ENCODE measurements around the gene IL1RAPL1. TPM values are rescaled to one million over a fixed set of nuclear protein-coding genes. Genes with fewer than 3 reads are reported as not detected.

Gene IL1RAPL1
- total RNA-seq, 2 experiments from 2014 or later: not detected

- Mint-ChIP-seq H3K9me3 (peaks cover 1% of the 10 kb centered on the region), H3K27me3 (no peaks in the 10 kb centered on the region), H3K4me3 (no peak overlapping the region), H3K36me3 (ENCODE audit: low read depth) (no peaks in the 10 kb centered on the region), H3K27ac (no peak overlapping the region), H3K4me1 (ENCODE audit: low read depth) (no peaks in the 10 kb centered on the region)
- intact Hi-C loops (cut with micrococcal nuclease): no loop called here
- ChIA-PET CTCF (no interaction called here), POLR2A (no interaction called here)
- TF ChIP-seq, protein P1, sequence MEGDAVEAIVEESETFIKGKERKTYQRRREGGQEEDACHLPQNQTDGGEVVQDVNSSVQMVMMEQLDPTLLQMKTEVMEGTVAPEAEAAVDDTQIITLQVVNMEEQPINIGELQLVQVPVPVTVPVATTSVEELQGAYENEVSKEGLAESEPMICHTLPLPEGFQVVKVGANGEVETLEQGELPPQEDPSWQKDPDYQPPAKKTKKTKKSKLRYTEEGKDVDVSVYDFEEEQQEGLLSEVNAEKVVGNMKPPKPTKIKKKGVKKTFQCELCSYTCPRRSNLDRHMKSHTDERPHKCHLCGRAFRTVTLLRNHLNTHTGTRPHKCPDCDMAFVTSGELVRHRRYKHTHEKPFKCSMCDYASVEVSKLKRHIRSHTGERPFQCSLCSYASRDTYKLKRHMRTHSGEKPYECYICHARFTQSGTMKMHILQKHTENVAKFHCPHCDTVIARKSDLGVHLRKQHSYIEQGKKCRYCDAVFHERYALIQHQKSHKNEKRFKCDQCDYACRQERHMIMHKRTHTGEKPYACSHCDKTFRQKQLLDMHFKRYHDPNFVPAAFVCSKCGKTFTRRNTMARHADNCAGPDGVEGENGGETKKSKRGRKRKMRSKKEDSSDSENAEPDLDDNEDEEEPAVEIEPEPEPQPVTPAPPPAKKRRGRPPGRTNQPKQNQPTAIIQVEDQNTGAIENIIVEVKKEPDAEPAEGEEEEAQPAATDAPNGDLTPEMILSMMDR (IDR thresholded peaks at IDR 0.05): no peak
- no peak for DNase-seq
- ATAC-seq: no peak
These were observed 479.3 kb downstream of the IL1RAPL1 start for GRCh38 chrX:29066516-29066915.

GRCh38 chrX:29067351-29067750, 480.1 kb downstream of the IL1RAPL1 start:
- Mint-ChIP-seq H3K27me3 (no peaks in the 10 kb centered on the region), H3K9me3 (peaks cover 1% of the 10 kb centered on the region), H3K4me1 (ENCODE audit: low read depth) (no peaks in the 10 kb centered on the region), H3K36me3 (ENCODE audit: low read depth) (no peaks in the 10 kb centered on the region), H3K27ac (no peak overlapping the region), H3K4me3 (no peak overlapping the region)
- ATAC-seq (no peak), DNase-seq (no peak)
- intact Hi-C loops (cut with micrococcal nuclease): no loop called here
- TF ChIP-seq, protein P1 (IDR thresholded peaks at IDR 0.05): no peak
- POLR2A ChIA-PET: no interaction called here
- CTCF ChIA-PET: no interaction called here

GRCh38 chrX:29071525-29072320, 484.5 kb downstream of the IL1RAPL1 start:
- ChIA-PET POLR2A (no interaction called here), CTCF (no interaction called here)

DNA sequence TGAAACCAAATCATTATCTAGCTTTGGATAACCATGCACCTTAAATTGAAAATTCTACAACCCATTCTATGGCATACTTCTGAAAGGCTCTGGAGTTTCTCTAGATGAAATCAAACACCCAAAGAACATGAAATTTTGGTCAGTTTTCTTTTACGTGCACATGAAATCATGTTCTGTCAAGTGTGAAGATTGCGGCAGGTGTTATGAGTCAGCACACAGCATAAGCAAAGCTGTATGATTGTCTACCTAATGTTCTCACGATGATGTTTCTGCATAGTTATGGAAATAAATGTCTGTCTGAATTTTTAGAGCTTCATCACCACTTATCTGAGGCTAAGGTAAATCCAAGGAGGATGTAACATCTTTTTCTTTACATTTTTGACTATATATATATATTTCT, 495.3 kb downstream of the IL1RAPL1 start:
- Mint-ChIP-seq H3K36me3 (ENCODE audit: low read depth) (no peaks in the 10 kb centered on the region), H3K4me3 (no peak overlapping the region), H3K27ac (no peak overlapping the region), H3K27me3 (no peaks in the 10 kb centered on the region), H3K9me3 (peaks cover 1% of the 10 kb centered on the region), H3K4me1 (ENCODE audit: low read depth) (no peaks in the 10 kb centered on the region)
- TF ChIP-seq, protein P1 (IDR thresholded peaks at IDR 0.05): no peak
- CTCF ChIA-PET: no interaction called here
- intact Hi-C loops (cut with micrococcal nuclease): no loop called here
- ATAC-seq: no peak
- DNase-seq: no peak
- POLR2A ChIA-PET: no interaction called here

More at GRCh38 chrX:29071525-29072320, 484.5 kb downstream of the IL1RAPL1 start:
- no peak for DNase-seq
- Mint-ChIP-seq H3K9me3 (peaks cover 1% of the 10 kb centered on the region), H3K4me3 (no peak overlapping the region), H3K4me1 (ENCODE audit: low read depth) (no peaks in the 10 kb centered on the region), H3K36me3 (ENCODE audit: low read depth) (no peaks in the 10 kb centered on the region), H3K27ac (no peak overlapping the region), H3K27me3 (no peaks in the 10 kb centered on the region)
- intact Hi-C loops (cut with micrococcal nuclease): no loop called here
- TF ChIP-seq, protein P1 (IDR thresholded peaks at IDR 0.05): no peak
- no peak for ATAC-seq

DNA sequence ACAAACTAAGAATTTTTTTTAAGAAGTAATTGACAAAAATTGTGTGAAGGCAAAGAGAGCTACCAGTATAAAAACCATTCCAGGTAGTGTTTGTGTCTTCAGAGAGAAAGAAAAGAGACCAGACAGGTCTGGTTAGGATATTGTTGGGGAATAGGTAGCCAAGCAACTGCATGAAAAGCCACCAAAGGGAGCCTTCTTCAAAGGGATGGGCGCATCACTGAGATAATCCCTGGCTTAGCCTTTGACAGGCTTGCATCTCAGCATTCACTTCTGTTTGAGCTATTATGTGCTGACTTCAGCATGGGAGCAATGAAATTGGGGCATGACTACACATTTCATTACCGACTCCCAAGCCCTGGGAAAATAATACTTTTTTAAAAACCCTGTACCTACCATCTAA, 496.6 kb downstream of the IL1RAPL1 start:
- no peak overlapping the region for H3K27ac Mint-ChIP-seq
- ATAC-seq (no peak), DNase-seq (no peak)
- no peaks in the 10 kb centered on the region for H3K4me1 Mint-ChIP-seq (ENCODE audit: low read depth)
- H3K9me3 Mint-ChIP-seq: no peaks in the 10 kb centered on the region
- intact Hi-C loops (cut with micrococcal nuclease): no loop called here
- ChIA-PET CTCF (no interaction called here), POLR2A (no interaction called here)
- TF ChIP-seq, protein P1 (IDR thresholded peaks at IDR 0.05): no peak
- no peak overlapping the region for H3K4me3 Mint-ChIP-seq
- H3K27me3 Mint-ChIP-seq: no peaks in the 10 kb centered on the region
- no peaks in the 10 kb centered on the region for H3K36me3 Mint-ChIP-seq (ENCODE audit: low read depth)

Data from activated CD8-positive, alpha-beta T cell treated with anti-CD3 and anti-CD28 coated beads for 36 hours (primary cell).